Hepatocyte (in vitro differentiated cells): ENCODE data around the gene GRID1.

Experiments
- CTCF ChIP-seq: fragments of 200-600 bp; sonication (generic); IDR thresholded peaks from 2 replicates; pipeline ENCODE4 v1.5.1; 2016; ENCODE audit warnings: antibody characterized with exemption, mild to moderate bottlenecking; ENCODE audit not compliant: poor library complexity
- EZH2 ChIP-seq: fragments of 200-600 bp; sonication (generic); IDR thresholded peaks from 2 replicates; pipeline ENCODE4 v1.6.1; 2016; ENCODE audit warnings: antibody characterized with exemption, mild to moderate bottlenecking, borderline replicate concordance

- TF ChIP-seq CTCF (no peak), EZH2 (no peak)
These were observed 32.9 kb upstream of the GRID1 start for GRCh38 chr10:86399514-86399878.
